ENCODE measurements around the gene KBTBD12.
"Not testable (repeated sequence)": the region's sequence is repeated elsewhere in the genome, so short reads cannot be mapped to it uniquely, and the experiment has no call there.

The KBTBD12 gene

GRCh38 chr3:127905556-127905955, 9.5 kb upstream of the KBTBD12 start:
- no peak for DNase-seq

- DNase-seq = not testable (repeated sequence)
Observed at GRCh38 chr3:127906653-127907052, 8.4 kb upstream of the KBTBD12 start.

GRCh38 chr3:127908202-127908601, 6.8 kb upstream of the KBTBD12 start:
- DNase-seq = peak; percentile 16 to 19

- no peak for DNase-seq
Observed at GRCh38 chr3:127908951-127909350, 6.1 kb upstream of the KBTBD12 start.

GRCh38 chr3:127909646-127910045, 5.4 kb upstream of the KBTBD12 start:
- no peak for DNase-seq

GRCh38 chr3:127911421-127911931, 3.6 kb upstream of the KBTBD12 start:
- no peak for DNase-seq

- not testable (repeated sequence) for DNase-seq
Observed at GRCh38 chr3:127913841-127914240, 1.2 kb upstream of the KBTBD12 start.

GRCh38 chr3:127914584-127914983, 448 bp upstream of the KBTBD12 start:
- no peak for DNase-seq

- no peak for DNase-seq
Observed at GRCh38 chr3:127915937-127916493, 983 bp downstream of the KBTBD12 start.

GRCh38 chr3:127920738-127921137, 5.7 kb downstream of the KBTBD12 start:
- no peak for DNase-seq

GRCh38 chr3:127923611-127924010, 8.6 kb downstream of the KBTBD12 start:
- DNase-seq = no peak

- no peak for DNase-seq
Observed at GRCh38 chr3:127925384-127925783, 10.4 kb downstream of the KBTBD12 start.

- DNase-seq = no peak
Observed at GRCh38 chr3:127927829-127928604, 13.0 kb downstream of the KBTBD12 start.

- DNase-seq = no peak
Observed at GRCh38 chr3:127929818-127930413, 14.9 kb downstream of the KBTBD12 start.

GRCh38 chr3:127933396-127933795, 18.4 kb downstream of the KBTBD12 start:
- DNase-seq = no peak

GRCh38 chr3:127938800-127939199, 23.8 kb downstream of the KBTBD12 start:
- DNase-seq = no peak

GRCh38 chr3:127940116-127940515, 25.1 kb downstream of the KBTBD12 start:
- no peak for DNase-seq

GRCh38 chr3:127942613-127943012, 27.6 kb downstream of the KBTBD12 start:
- DNase-seq = no peak

GRCh38 chr3:127948211-127948610, 33.2 kb downstream of the KBTBD12 start:
- DNase-seq = no peak

GRCh38 chr3:127949446-127950055, 34.5 kb downstream of the KBTBD12 start:
- no peak for DNase-seq

GRCh38 chr3:127951276-127951675, 36.2 kb downstream of the KBTBD12 start:
- DNase-seq = no peak

GRCh38 chr3:127953091-127954035, 38.3 kb downstream of the KBTBD12 start:
- no peak for DNase-seq
